ENCODE measurements around the gene THEMIS.

THEMIS gene, protein sequence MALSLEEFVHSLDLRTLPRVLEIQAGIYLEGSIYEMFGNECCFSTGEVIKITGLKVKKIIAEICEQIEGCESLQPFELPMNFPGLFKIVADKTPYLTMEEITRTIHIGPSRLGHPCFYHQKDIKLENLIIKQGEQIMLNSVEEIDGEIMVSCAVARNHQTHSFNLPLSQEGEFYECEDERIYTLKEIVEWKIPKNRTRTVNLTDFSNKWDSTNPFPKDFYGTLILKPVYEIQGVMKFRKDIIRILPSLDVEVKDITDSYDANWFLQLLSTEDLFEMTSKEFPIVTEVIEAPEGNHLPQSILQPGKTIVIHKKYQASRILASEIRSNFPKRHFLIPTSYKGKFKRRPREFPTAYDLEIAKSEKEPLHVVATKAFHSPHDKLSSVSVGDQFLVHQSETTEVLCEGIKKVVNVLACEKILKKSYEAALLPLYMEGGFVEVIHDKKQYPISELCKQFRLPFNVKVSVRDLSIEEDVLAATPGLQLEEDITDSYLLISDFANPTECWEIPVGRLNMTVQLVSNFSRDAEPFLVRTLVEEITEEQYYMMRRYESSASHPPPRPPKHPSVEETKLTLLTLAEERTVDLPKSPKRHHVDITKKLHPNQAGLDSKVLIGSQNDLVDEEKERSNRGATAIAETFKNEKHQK
- long read RNA-seq, result 0 reads

- Histone ChIP-seq H3K27ac (replicated peaks) (no peak within 1 kb of the TSS), H3K27me3 (ENCODE audit: insufficient read depth, poor library complexity, severe bottlenecking) (no peaks in the 10 kb centered on the region), H3K4me3 (replicated peaks; ENCODE audit: insufficient read depth, low read length) (no peak within 1 kb of the TSS)
- TF ChIP-seq, protein P1, sequence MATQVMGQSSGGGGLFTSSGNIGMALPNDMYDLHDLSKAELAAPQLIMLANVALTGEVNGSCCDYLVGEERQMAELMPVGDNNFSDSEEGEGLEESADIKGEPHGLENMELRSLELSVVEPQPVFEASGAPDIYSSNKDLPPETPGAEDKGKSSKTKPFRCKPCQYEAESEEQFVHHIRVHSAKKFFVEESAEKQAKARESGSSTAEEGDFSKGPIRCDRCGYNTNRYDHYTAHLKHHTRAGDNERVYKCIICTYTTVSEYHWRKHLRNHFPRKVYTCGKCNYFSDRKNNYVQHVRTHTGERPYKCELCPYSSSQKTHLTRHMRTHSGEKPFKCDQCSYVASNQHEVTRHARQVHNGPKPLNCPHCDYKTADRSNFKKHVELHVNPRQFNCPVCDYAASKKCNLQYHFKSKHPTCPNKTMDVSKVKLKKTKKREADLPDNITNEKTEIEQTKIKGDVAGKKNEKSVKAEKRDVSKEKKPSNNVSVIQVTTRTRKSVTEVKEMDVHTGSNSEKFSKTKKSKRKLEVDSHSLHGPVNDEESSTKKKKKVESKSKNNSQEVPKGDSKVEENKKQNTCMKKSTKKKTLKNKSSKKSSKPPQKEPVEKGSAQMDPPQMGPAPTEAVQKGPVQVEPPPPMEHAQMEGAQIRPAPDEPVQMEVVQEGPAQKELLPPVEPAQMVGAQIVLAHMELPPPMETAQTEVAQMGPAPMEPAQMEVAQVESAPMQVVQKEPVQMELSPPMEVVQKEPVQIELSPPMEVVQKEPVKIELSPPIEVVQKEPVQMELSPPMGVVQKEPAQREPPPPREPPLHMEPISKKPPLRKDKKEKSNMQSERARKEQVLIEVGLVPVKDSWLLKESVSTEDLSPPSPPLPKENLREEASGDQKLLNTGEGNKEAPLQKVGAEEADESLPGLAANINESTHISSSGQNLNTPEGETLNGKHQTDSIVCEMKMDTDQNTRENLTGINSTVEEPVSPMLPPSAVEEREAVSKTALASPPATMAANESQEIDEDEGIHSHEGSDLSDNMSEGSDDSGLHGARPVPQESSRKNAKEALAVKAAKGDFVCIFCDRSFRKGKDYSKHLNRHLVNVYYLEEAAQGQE (IDR thresholded peaks at IDR 0.05; ENCODE audit: insufficient replicate concordance, low read depth), result no peak
- no peak for TF ChIP-seq GABPA (IDR thresholded peaks at IDR 0.05; ENCODE audit: low read depth)
- no peak for TF ChIP-seq POLR2AphosphoS5 (IDR thresholded peaks at IDR 0.05; ENCODE audit: low read depth)
- TF ChIP-seq SPI1 (IDR thresholded peaks at IDR 0.05; ENCODE audit: borderline replicate concordance, low read depth), result no peak
- no peak for TF ChIP-seq CTCF (IDR thresholded peaks at IDR 0.05; ENCODE audit: insufficient read depth, low read length)
- no peak for DNase-seq (ENCODE audit: low read depth in 1 of 2, low spot score in 1 of 2)
These were observed at the start of gene THEMIS for GRCh38 chr6:127900935-127901334. Gene THEMIS, minus strand, starts transcription at chr6:127901058. Its CDS starts 126 bp downstream, at chr6:127900932.

- TF ChIP-seq CTCF (IDR thresholded peaks at IDR 0.05; ENCODE audit: insufficient read depth, low read length) (no peak), GABPA (IDR thresholded peaks at IDR 0.05; ENCODE audit: low read depth) (no peak), SPI1 (IDR thresholded peaks at IDR 0.05; ENCODE audit: borderline replicate concordance, low read depth) (no peak), POLR2AphosphoS5 (IDR thresholded peaks at IDR 0.05; ENCODE audit: low read depth) (no peak)
- TF ChIP-seq, protein P1 (IDR thresholded peaks at IDR 0.05; ENCODE audit: insufficient replicate concordance, low read depth), result no peak
- no peak for DNase-seq (ENCODE audit: low read depth in 1 of 2, low spot score in 1 of 2)
- no peak overlapping the region for H3K27ac ChIP-seq (replicated peaks)
- H3K4me3 ChIP-seq (replicated peaks; ENCODE audit: insufficient read depth, low read length), result no peak overlapping the region
- H3K27me3 ChIP-seq (ENCODE audit: insufficient read depth, poor library complexity, severe bottlenecking), result no peaks in the 10 kb centered on the region
These were observed 48.4 kb upstream of the THEMIS start for GRCh38 chr6:127949251-127949650.

DNA sequence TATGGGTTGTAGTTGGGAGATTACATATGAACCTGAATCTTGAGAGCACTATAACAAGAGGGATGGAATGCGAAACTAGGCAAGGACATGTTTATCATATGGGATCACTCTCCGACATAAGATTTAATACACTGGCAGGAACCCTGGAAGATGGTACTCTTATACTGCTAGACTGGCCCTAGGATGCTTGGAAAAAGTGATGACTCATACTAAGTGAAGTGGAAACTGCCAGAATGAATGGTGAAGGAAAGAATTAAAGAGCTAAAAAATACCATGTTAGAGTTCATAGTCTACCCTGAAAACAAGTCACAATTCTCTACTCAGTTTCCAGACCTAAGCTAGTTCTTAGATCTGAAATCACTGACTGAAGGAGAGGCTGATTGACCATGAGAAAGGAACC, 45.5 kb upstream of the THEMIS start:
- no peak for DNase-seq (ENCODE audit: low read depth in 1 of 2, low spot score in 1 of 2)
- H3K27ac ChIP-seq (replicated peaks), result no peak overlapping the region
- H3K27me3 ChIP-seq (ENCODE audit: insufficient read depth, poor library complexity, severe bottlenecking), result no peaks in the 10 kb centered on the region
- no peak overlapping the region for H3K4me3 ChIP-seq (replicated peaks; ENCODE audit: insufficient read depth, low read length)
- TF ChIP-seq POLR2AphosphoS5 (IDR thresholded peaks at IDR 0.05; ENCODE audit: low read depth) (no peak), CTCF (IDR thresholded peaks at IDR 0.05; ENCODE audit: insufficient read depth, low read length) (no peak), GABPA (IDR thresholded peaks at IDR 0.05; ENCODE audit: low read depth) (no peak), SPI1 (IDR thresholded peaks at IDR 0.05; ENCODE audit: borderline replicate concordance, low read depth) (no peak)
- TF ChIP-seq, protein P1 (IDR thresholded peaks at IDR 0.05; ENCODE audit: insufficient replicate concordance, low read depth), result no peak

Measured in HL-60 (cell line).